Measurements from ENCODE around the gene INHBE.
A peak's percentile ranks its signal among the peaks of the same experiment; 100 is the strongest.
"Not testable (repeated sequence)": the region's sequence is repeated elsewhere in the genome, so short reads cannot be mapped to it uniquely, and the experiment has no call there.

The INHBE gene

DNA sequence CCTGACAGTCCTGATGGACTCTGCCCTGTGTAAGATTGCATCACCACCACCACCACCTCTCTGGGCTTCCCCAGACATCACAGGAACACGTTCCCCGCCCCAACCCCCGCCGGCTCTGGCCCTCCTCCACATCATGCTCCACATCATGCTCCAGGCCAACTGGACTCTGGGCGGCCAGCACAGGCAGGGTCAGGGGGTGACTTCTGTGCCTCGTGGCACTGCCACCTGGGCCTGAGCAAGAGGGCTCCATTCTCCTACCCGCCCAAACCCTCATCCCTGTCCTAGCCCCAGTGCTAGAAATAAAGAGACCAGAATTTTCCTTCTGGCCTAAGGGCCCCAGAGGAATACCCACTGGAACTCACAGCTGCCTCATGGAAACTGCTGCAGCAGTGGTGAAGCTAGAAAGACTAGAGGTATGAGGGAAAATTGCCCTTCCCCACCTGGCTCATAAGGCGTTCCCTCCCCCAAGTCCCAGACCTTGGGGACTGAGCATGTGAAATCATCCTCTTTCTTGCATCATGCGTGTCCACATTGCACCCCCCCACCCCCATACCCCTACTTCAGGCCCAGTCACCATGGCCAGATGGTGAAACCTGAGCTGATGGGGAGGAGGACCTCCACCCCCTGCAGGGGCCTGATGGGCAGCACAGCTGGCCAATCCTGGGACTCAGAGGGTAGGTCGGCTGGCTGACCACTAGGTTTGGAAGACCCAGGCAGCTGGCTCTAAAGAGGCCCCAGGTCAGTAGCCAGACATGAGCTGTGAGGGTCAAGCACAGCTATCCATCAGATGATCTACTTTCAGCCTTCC is at the start of gene INHBE:
Gene INHBE (plus strand): TSS at position 742 of the 808 bp plus-strand sequence. CDS start 230 bp downstream, outside the sequence.
- DNase-seq = no peak

GRCh38 chr12:57410534-57410933 is 44.6 kb upstream of the INHBE start:
- DNase-seq = no peak

GRCh38 chr12:57414160-57414559 is 40.9 kb upstream of the INHBE start:
- not testable (repeated sequence) for DNase-seq

DNA sequence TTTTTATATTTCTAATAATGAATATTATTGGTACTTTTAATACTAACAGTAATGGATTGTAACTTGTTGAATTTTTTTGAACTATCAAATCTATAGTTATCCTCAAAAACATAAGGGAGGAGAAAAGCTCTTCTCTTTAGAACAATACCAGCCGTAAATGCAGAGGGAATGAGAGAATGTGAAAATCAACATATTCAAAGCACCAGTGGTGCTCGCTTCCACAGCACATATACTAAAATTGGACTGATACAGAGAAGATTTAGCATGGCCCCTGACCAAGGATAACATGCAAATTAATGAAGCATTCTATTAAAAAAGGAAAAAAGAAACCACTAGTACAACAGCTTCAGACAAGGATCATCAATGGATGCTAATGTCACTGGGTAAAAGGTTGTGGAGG is 40.0 kb upstream of the INHBE start:
- DNase-seq = no peak

GRCh38 chr12:57416039-57416996 is 38.8 kb upstream of the INHBE start:
- DNase-seq = no peak

GRCh38 chr12:57418255-57418654 is 36.9 kb upstream of the INHBE start:
- DNase-seq = no peak

GRCh38 chr12:57419495-57419894 is 35.6 kb upstream of the INHBE start:
- DNase-seq = no peak

GRCh38 chr12:57420482-57420881 is 34.6 kb upstream of the INHBE start:
- DNase-seq = no peak

DNA sequence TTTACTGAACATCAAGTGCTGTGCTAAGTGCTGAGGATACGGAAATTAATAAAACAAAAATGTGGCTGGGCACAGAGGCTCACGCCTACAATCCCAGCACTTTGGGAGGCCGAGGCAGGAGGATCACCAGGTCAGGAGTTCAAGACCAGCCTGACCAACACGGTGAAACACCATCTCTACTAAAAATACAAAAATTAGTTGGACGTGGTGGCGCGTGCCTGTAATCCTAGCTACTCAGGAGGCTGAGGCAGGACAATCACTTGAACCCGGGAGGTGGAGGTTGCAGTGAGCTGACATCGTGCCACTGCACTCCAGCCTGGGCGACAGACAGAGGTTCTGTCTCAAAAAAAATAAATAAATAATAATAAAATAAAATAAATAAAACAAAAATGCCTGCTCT is 28.2 kb upstream of the INHBE start:
- not testable (repeated sequence) for DNase-seq

GRCh38 chr12:57428965-57429364 is 26.1 kb upstream of the INHBE start:
- DNase-seq = no peak

GRCh38 chr12:57429473-57430111 is 25.5 kb upstream of the INHBE start:
- DNase-seq = no peak

DNA sequence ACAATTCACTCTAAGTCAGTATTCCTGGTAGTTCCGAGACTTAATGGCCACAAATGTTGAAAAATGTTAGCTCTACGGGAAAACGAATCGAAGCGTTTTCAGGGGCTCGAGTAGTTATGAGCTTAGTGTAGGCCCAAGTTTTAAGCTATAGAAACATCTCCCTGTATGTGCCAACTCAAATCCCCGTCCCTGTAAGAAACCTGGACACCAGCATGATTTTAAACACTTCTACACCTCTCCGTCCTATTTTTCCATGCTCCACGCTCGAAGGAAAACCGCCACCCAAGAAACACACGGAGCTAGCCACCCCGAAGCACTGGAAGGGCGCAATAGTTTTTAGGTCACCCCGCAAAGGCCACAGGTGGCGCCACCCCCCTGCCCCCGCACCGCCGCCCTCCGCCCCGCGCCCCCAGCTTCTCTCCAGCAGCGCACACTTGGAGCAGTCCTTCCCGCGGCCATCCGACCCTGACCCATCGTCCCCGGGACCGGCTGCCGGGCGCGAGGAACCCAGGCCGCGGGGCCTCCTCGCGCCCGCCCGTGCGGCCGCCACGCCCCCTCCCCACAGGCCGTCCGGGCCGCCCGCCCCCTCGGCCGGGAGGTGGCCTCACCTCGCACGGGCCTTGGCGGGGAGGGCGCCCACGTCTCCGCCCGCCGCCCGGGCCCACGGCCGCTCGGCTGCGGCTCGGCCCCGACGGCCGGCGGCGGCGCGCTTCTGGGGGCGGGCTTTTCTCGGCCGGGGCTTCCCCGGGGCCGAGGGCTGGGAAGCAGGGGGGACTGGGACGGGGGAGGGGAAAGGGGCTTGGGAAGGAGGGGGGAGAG is 24.8 kb upstream of the INHBE start:
- peak; percentile 19 for DNase-seq

- DNase-seq = peak; percentile 81
Measured at GRCh38 chr12:57430931-57431566, 24.1 kb upstream of the INHBE start, which contains the start of gene R3HDM2. Gene R3HDM2 (minus strand): TSS chr12:57431043. CDS start chr12:57310428, 120,615 bp downstream.

DNA sequence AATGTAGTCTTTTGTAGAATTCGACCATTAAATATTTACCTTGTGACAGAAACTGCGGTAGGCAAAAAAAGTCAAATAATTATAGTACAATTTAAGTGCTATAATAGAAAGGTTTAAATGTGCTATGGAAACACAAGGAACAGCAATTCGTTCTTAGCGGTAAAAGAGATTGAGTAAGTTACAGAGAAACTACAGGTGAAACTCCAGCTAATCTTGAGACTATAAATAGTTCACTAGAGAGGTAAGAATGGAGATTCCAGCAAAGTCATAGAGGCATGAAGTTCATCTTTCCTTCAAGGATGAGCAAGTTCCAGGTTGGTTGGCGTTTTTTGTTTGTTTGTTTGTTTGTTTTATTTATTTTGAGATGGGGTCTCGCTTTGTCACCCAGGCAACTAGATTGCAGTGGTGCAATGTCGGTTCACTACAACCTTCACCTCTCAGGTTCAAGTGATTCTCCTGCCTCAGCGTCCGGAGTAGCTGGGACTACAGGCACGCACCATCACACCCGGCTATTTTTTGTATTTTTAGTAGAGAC is 23.4 kb upstream of the INHBE start:
- no peak for DNase-seq

GRCh38 chr12:57433370-57433769 is 21.7 kb upstream of the INHBE start:
- no peak for DNase-seq

DNA sequence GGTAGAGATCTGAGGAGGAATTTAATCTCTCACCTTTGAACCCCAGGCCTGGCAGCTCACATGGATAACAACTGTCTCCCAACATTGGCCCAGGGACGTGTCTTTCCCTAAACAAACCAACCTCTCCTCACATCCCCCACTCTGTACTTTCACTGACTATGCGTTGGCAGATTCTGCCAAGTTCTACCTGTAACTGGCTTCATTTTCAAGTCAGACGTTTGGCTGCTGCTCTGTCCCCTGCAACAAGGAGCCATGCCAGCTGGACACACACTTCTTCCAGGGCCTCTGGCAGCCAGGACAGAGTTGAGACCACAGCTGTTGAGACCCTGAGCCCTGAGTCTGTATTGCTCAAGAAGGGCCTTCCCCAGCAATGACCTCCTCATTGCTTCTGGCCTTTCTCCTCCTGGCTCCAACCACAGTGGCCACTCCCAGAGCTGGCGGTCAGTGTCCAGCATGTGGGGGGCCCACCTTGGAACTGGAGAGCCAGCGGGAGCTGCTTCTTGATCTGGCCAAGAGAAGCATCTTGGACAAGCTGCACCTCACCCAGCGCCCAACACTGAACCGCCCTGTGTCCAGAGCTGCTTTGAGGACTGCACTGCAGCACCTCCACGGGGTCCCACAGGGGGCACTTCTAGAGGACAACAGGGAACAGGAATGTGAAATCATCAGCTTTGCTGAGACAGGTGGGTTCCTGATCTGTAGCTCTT is 20.4 kb upstream of the INHBE start, which contains the start of gene INHBC:
Gene INHBC (plus strand): TSS at position 268 of the 707 bp plus-strand sequence. CDS start 103 bp downstream, at position 371.
- no peak for DNase-seq

GRCh38 chr12:57435293-57435692 is 19.8 kb upstream of the INHBE start:
- DNase-seq = no peak

- no peak for DNase-seq
Measured at GRCh38 chr12:57438400-57438799, 16.7 kb upstream of the INHBE start.

- no peak for DNase-seq
Measured at GRCh38 chr12:57439762-57440266, 15.3 kb upstream of the INHBE start.

- DNase-seq = not testable (repeated sequence)
Measured at GRCh38 chr12:57441393-57441792, 13.7 kb upstream of the INHBE start.

All from NCI-H1694 (cell line).